Astrocyte (in vitro differentiated cells and primary cell): ENCODE data around the gene HS6ST1. TPM values are rescaled to one million over a fixed set of nuclear protein-coding genes. Genes with fewer than 3 reads are reported as not detected.

Experiments used
- DNase-seq: peaks from one replicate; pipeline ENCODE4 v3.0.0-alpha.2; 2010; ENCODE audit warnings: low read depth
- FAIRE-seq: peaks from 2 replicates; lab custom pipeline; 2011; peaks lifted over from hg19 to GRCh38; lab: Jason Lieb, UNC
- H2AFZ ChIP-seq: 2 replicates; pipeline ENCODE4 v1.6.0; 2012; ENCODE audit warnings: low read depth, low read length, inconsistent platforms
- H3K27ac ChIP-seq: 2 replicates; pipeline ENCODE4 v1.5.1; 2011; ENCODE audit warnings: low read depth, low read length, inconsistent platforms
- H3K27me3 ChIP-seq: 2 replicates; pipeline ENCODE4 v1.6.0; 2011; ENCODE audit warnings: low read length, inconsistent platforms; ENCODE audit not compliant: insufficient read depth
- H3K36me3 ChIP-seq: 2 replicates; pipeline ENCODE4 v1.5.1; 2011; ENCODE audit warnings: low read length, inconsistent platforms; ENCODE audit not compliant: insufficient read depth
- H3K4me1 ChIP-seq: 2 replicates; pipeline ENCODE4 v1.5.1; 2011; ENCODE audit warnings: low read length, inconsistent platforms; ENCODE audit not compliant: insufficient read depth
- H3K4me2 ChIP-seq: 2 replicates; pipeline ENCODE4 v1.6.0; 2012; ENCODE audit warnings: low read length, inconsistent platforms
- H3K4me3 ChIP-seq: 2 replicates; pipeline ENCODE4 v1.5.1; 2011; ENCODE audit warnings: low read depth, mild to moderate bottlenecking, low read length, inconsistent platforms; ENCODE audit not compliant: insufficient read depth
- H3K79me2 ChIP-seq: 2 replicates; pipeline ENCODE4 v1.6.0; 2012; ENCODE audit warnings: mild to moderate bottlenecking, low read length, inconsistent platforms; ENCODE audit not compliant: insufficient read depth
- H3K9ac ChIP-seq: 2 replicates; pipeline ENCODE4 v1.6.0; 2012; ENCODE audit warnings: mild to moderate bottlenecking, low read length, inconsistent platforms
- H3K9me3 ChIP-seq: 2 replicates; pipeline ENCODE4 v1.5.1; 2012; ENCODE audit warnings: low read depth, mild to moderate bottlenecking, low read length, inconsistent platforms; ENCODE audit not compliant: insufficient read depth
- H4K20me1 ChIP-seq: 2 replicates; pipeline ENCODE4 v1.6.0; 2012; ENCODE audit warnings: low read length, inconsistent platforms; ENCODE audit not compliant: insufficient read depth
- H3K27ac Mint-ChIP-seq: one replicate; pipeline ENCODE4 v1.8.0; 2021; ENCODE audit warnings: mild to moderate bottlenecking, mixed read lengths; ENCODE audit not compliant: unreplicated experiment
- H3K27me3 Mint-ChIP-seq: one replicate; pipeline ENCODE4 v1.8.0; 2021; ENCODE audit warnings: low read depth, mixed read lengths; ENCODE audit not compliant: unreplicated experiment
- H3K36me3 Mint-ChIP-seq: one replicate; pipeline ENCODE4 v1.8.0; 2021; ENCODE audit warnings: low read depth, mixed read lengths; ENCODE audit not compliant: unreplicated experiment
- H3K4me1 Mint-ChIP-seq: one replicate; pipeline ENCODE4 v1.8.0; 2021; ENCODE audit warnings: low read depth, mixed read lengths; ENCODE audit not compliant: unreplicated experiment
- H3K4me3 Mint-ChIP-seq: one replicate; pipeline ENCODE4 v1.8.0; 2021; ENCODE audit warnings: mild to moderate bottlenecking, moderate library complexity, mixed read lengths; ENCODE audit not compliant: unreplicated experiment
- H3K9me3 Mint-ChIP-seq: one replicate; pipeline ENCODE4 v1.8.0; 2021; ENCODE audit warnings: mild to moderate bottlenecking, mixed read lengths; ENCODE audit not compliant: unreplicated experiment
- CTCF ChIP-seq: IDR thresholded peaks from 2 replicates; pipeline ENCODE4 v1.5.1; 2011; ENCODE audit warnings: low read depth, mild to moderate bottlenecking, inconsistent platforms, low read length, moderate library complexity; ENCODE audit not compliant: insufficient read depth
- EZH2 ChIP-seq: IDR thresholded peaks from 2 replicates; pipeline ENCODE4 v1.6.1; 2012; ENCODE audit warnings: mild to moderate bottlenecking, low read length, inconsistent platforms; ENCODE audit not compliant: insufficient read depth
- total RNA-seq: library from RNA; stranded (reverse); gene quantifications from 2 replicates; pipeline ENCODE4 v1.2.1, GENCODE V29; 2021

The HS6ST1 gene
- total RNA-seq, 1 donor from 2014 or later = 20.5 TPM

GRCh38 chr2:128307595-128307994, 11.1 kb downstream of the HS6ST1 start:
- DNase-seq (no peak), FAIRE-seq (no peak)
- Histone ChIP-seq H3K9me3 (no peaks in the 10 kb centered on the region), H3K4me2 (no peak overlapping the region), H4K20me1 (peaks cover 94% of the 10 kb centered on the region), H3K36me3 (no peaks in the 10 kb centered on the region), H2AFZ (no peak overlapping the region), H3K27me3 (no peaks in the 10 kb centered on the region), H3K4me1 (peaks cover 25% of the 10 kb centered on the region), H3K79me2 (peaks cover 95% of the 10 kb centered on the region), H3K4me3 (no peak overlapping the region), H3K27ac (no peak overlapping the region), H3K9ac (no peak overlapping the region)
- H3K4me3 Mint-ChIP-seq = no peak overlapping the region
- peaks cover 17% of the 10 kb centered on the region for H3K4me1 Mint-ChIP-seq
- H3K27me3 Mint-ChIP-seq = peaks cover 3% of the 10 kb centered on the region
- H3K36me3 Mint-ChIP-seq = peaks cover 6% of the 10 kb centered on the region
- H3K9me3 Mint-ChIP-seq = no peaks in the 10 kb centered on the region
- H3K27ac Mint-ChIP-seq = no peak overlapping the region
- TF ChIP-seq EZH2 = no peak
- no peak for TF ChIP-seq CTCF

GRCh38 chr2:128306931-128307460, 11.7 kb downstream of the HS6ST1 start:
- H3K27me3 ChIP-seq = no peaks in the 10 kb centered on the region
- peak overlapping the region; percentile 85 for H3K27ac ChIP-seq
- Mint-ChIP-seq H3K9me3 (no peaks in the 10 kb centered on the region), H3K4me1 (peaks cover 17% of the 10 kb centered on the region), H3K27me3 (peaks cover 3% of the 10 kb centered on the region), H3K4me3 (no peak overlapping the region), H3K27ac (no peak overlapping the region), H3K36me3 (peaks cover 6% of the 10 kb centered on the region)
- peak overlapping the region; percentile 85 for H3K9ac ChIP-seq
- H3K4me3 ChIP-seq = no peak overlapping the region
- DNase-seq (no peak), FAIRE-seq (no peak)
- H3K4me1 ChIP-seq = peaks cover 30% of the 10 kb centered on the region
- H3K79me2 ChIP-seq = peaks cover 93% of the 10 kb centered on the region
- H3K4me2 ChIP-seq = peak overlapping the region; percentile 71
- TF ChIP-seq CTCF = no peak
- TF ChIP-seq EZH2 = no peak
- no peaks in the 10 kb centered on the region for H3K36me3 ChIP-seq
- no peak overlapping the region for H2AFZ ChIP-seq
- H3K9me3 ChIP-seq = no peaks in the 10 kb centered on the region
- H4K20me1 ChIP-seq = peaks cover 94% of the 10 kb centered on the region

- H3K9me3 ChIP-seq = no peaks in the 10 kb centered on the region
- Mint-ChIP-seq H3K36me3 (peaks cover 6% of the 10 kb centered on the region), H3K4me3 (no peak overlapping the region), H3K4me1 (peaks cover 22% of the 10 kb centered on the region), H3K27me3 (peaks cover 3% of the 10 kb centered on the region), H3K27ac (peak overlapping the region; percentile 41), H3K9me3 (no peaks in the 10 kb centered on the region)
- H3K27ac ChIP-seq = peak overlapping the region; percentile 85
- FAIRE-seq = peak; percentile 60
- TF ChIP-seq CTCF (peak; percentile 50), EZH2 (no peak)
- DNase-seq = peak; percentile 96
- peaks cover 37% of the 10 kb centered on the region for H3K4me1 ChIP-seq
- no peaks in the 10 kb centered on the region for H3K36me3 ChIP-seq
- peak overlapping the region; percentile 71 for H3K4me2 ChIP-seq
- H2AFZ ChIP-seq = peak overlapping the region; percentile 0
- no peaks in the 10 kb centered on the region for H3K27me3 ChIP-seq
- H3K9ac ChIP-seq = peak overlapping the region; percentile 85
- peaks cover 91% of the 10 kb centered on the region for H4K20me1 ChIP-seq
- H3K79me2 ChIP-seq = peaks cover 86% of the 10 kb centered on the region
- no peak overlapping the region for H3K4me3 ChIP-seq
Observed at GRCh38 chr2:128306081-128306930, 12.4 kb downstream of the HS6ST1 start.
